Hepatocyte (in vitro differentiated cells): ENCODE measurements around the gene CARMIL1. TPM values are rescaled to one million over a fixed set of nuclear protein-coding genes. Genes with fewer than 3 reads are reported as not detected.

Experiments used
- DNase-seq: peaks from one replicate; pipeline ENCODE4 v3.0.0-alpha.2; 2016; ENCODE audit warnings: low spot score
- H2AFZ ChIP-seq: fragments of 200-600 bp; sonication (generic); 2 replicates; pipeline ENCODE4 v1.6.0; 2016; ENCODE audit warnings: antibody characterized with exemption, mild to moderate bottlenecking
- H3K27ac ChIP-seq: fragments of 200-600 bp; sonication (generic); 2 replicates; pipeline ENCODE4 v1.5.1; 2016; ENCODE audit warnings: mild to moderate bottlenecking
- H3K27me3 ChIP-seq: fragments of 200-600 bp; sonication (generic); 2 replicates; pipeline ENCODE4 v1.6.1; 2016
- H3K36me3 ChIP-seq: fragments of 200-600 bp; sonication (generic); replicated peaks from 2 replicates; pipeline ENCODE4 v1.5.1; 2016; ENCODE audit warnings: low read depth; ENCODE audit not compliant: insufficient read depth
- H3K4me1 ChIP-seq: fragments of 200-600 bp; sonication (generic); 2 replicates; pipeline ENCODE4 v1.5.1; 2016; ENCODE audit warnings: mild to moderate bottlenecking, moderate library complexity; ENCODE audit not compliant: insufficient read depth
- H3K4me2 ChIP-seq: fragments of 200-600 bp; sonication (generic); 2 replicates; pipeline ENCODE4 v1.6.0; 2016
- H3K4me3 ChIP-seq: fragments of 200-600 bp; sonication (generic); 2 replicates; pipeline ENCODE4 v1.5.1; 2016; ENCODE audit warnings: mild to moderate bottlenecking
- H3K79me2 ChIP-seq: fragments of 200-600 bp; sonication (generic); 2 replicates; pipeline ENCODE4 v1.6.0; 2017; ENCODE audit warnings: mild to moderate bottlenecking
- H3K9me2 ChIP-seq: fragments of 200-600 bp; sonication (generic); replicated peaks from 2 replicates; pipeline ENCODE4 v1.6.0; 2017; ENCODE audit warnings: mild to moderate bottlenecking; ENCODE audit not compliant: insufficient read depth
- H3K9me3 ChIP-seq: fragments of 200-600 bp; sonication (generic); 2 replicates; pipeline ENCODE4 v1.5.1; 2016; ENCODE audit warnings: low read depth, mild to moderate bottlenecking
- H4K20me1 ChIP-seq: fragments of 200-600 bp; sonication (generic); 2 replicates; pipeline ENCODE4 v1.6.0; 2016; ENCODE audit warnings: mild to moderate bottlenecking; ENCODE audit not compliant: insufficient read depth, poor library complexity, severe bottlenecking
- CTCF ChIP-seq: fragments of 200-600 bp; sonication (generic); IDR thresholded peaks from 2 replicates; pipeline ENCODE4 v1.5.1; 2016; ENCODE audit warnings: antibody characterized with exemption, mild to moderate bottlenecking; ENCODE audit not compliant: poor library complexity
- EZH2 ChIP-seq: fragments of 200-600 bp; sonication (generic); IDR thresholded peaks from 2 replicates; pipeline ENCODE4 v1.6.1; 2016; ENCODE audit warnings: antibody characterized with exemption, mild to moderate bottlenecking, borderline replicate concordance
- EZH2phosphoT487 ChIP-seq: fragments of 200-600 bp; sonication (generic); IDR thresholded peaks from one replicate; pipeline ENCODE4 v1.6.1; 2018; ENCODE audit warnings: antibody characterized with exemption, mild to moderate bottlenecking, low read depth, moderate library complexity; ENCODE audit not compliant: unreplicated experiment, severe bottlenecking
- WGBS: methylation state at CpG from one replicate; pipeline ENCODE4 v1.1.6; 2016; ENCODE audit warnings: low lambda C conversion rate; ENCODE audit errors: missing lambda C conversion rate; 5-methylcytosine and 5-hydroxymethylcytosine counted together
- polyA plus RNA-seq: library from polyadenylated mRNA; unstranded; fragments of >200 nt; fragmentation: Nextera tagmentation; extraction: Ambion mirVana; gene quantifications from 2 replicates; pipeline ENCODE4 v1.2.1, GENCODE V29; 2016
- total RNA-seq: library from RNA; depleted of rRNA; stranded (reverse); fragments of >200 nt; gene quantifications from 2 replicates; pipeline ENCODE4 v1.2.3, GENCODE V29; 2014

The CARMIL1 gene
- total and polyA plus RNA-seq, 2 experiments from 2014 or later = 19.5 to 40.6 TPM

DNA sequence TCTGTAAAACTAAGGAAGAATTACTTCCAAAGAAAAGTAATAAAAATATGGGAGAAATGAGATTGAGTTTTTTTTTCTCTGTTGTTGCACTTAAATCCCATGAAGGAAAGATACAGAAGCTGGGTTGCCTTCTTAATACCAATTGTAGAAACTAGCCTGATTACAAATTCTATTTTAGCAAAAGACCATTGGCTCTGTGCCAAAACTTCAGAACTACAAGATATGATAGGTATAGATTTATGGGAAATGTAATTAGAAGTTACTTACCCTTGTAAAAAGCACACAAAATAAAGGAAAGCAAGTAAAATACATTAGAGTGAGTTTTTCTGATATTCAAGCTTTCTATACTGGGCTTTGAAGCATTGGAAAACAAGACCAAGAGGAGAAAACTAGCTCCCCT lies 299.4 kb downstream of the CARMIL1 start:
- H3K27me3 ChIP-seq = no peaks in the 10 kb centered on the region
- no peak for DNase-seq
- no peak overlapping the region for H2AFZ ChIP-seq
- H3K4me1 ChIP-seq = no peaks in the 10 kb centered on the region
- H3K79me2 ChIP-seq = no peaks in the 10 kb centered on the region
- H3K4me2 ChIP-seq = no peak overlapping the region
- TF ChIP-seq EZH2phosphoT487 (no peak), EZH2 (no peak), CTCF (no peak)
- H4K20me1 ChIP-seq = no peaks in the 10 kb centered on the region
- no peaks in the 10 kb centered on the region for H3K9me3 ChIP-seq
- no peaks in the 10 kb centered on the region for H3K36me3 ChIP-seq
- no peak overlapping the region for H3K4me3 ChIP-seq
- H3K27ac ChIP-seq = no peak overlapping the region
- no peaks in the 10 kb centered on the region for H3K9me2 ChIP-seq

GRCh38 chr6:25579391-25579883 lies 300.3 kb downstream of the CARMIL1 start:
- Histone ChIP-seq H3K27ac (no peak overlapping the region), H3K4me2 (no peak overlapping the region), H3K79me2 (no peaks in the 10 kb centered on the region), H3K27me3 (no peaks in the 10 kb centered on the region), H2AFZ (no peak overlapping the region), H3K36me3 (no peaks in the 10 kb centered on the region), H3K9me2 (no peaks in the 10 kb centered on the region), H3K9me3 (no peaks in the 10 kb centered on the region), H4K20me1 (no peaks in the 10 kb centered on the region), H3K4me3 (no peak overlapping the region), H3K4me1 (peaks cover 3% of the 10 kb centered on the region)
- DNase-seq = no peak
- TF ChIP-seq EZH2 (no peak), CTCF (no peak), EZH2phosphoT487 (no peak)
- WGBS = 90% methylated on average over 2 of the region's 2 CpGs

DNA sequence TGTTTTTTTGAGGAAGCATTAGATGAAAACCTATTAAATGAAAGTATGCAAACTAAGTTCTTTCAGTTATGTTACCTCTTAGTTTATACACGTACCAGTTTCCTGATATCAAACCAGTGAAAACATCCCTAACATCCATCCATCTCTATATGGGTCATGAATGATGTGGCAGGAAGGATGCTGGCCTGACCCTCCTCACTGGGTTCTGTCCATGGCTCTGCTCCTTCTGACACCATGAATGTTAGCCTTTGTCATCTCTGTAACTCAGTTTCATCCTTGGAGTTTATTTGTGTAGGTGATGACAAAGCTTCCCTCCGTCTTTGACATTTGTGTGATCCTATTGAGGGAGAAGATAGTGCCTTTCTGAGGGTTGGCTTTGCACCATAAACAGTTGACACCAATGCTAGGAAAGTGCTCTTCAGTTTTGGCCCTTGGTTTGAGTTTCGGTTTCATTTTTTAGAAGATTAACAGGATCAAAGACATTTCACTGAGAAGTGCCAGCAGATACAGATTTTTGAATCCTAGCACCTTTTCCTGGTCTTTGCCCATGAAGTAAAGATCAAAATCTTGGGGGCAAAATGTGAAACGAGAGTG lies 300.8 kb downstream of the CARMIL1 start:
- Histone ChIP-seq H2AFZ (no peak overlapping the region), H3K27ac (no peak overlapping the region), H3K9me2 (no peaks in the 10 kb centered on the region), H3K79me2 (no peaks in the 10 kb centered on the region), H4K20me1 (no peaks in the 10 kb centered on the region), H3K36me3 (no peaks in the 10 kb centered on the region), H3K4me2 (no peak overlapping the region), H3K9me3 (no peaks in the 10 kb centered on the region), H3K4me3 (no peak overlapping the region), H3K4me1 (peaks cover 3% of the 10 kb centered on the region), H3K27me3 (no peaks in the 10 kb centered on the region)
- no peak for DNase-seq
- TF ChIP-seq EZH2 (no peak), CTCF (no peak), EZH2phosphoT487 (no peak)
- WGBS = 91% methylated on average over 4 of the region's 4 CpGs

- 65% methylated on average over 4 of the region's 4 CpGs for WGBS
- TF ChIP-seq EZH2 = no peak
- no peak for TF ChIP-seq EZH2phosphoT487
- no peak for TF ChIP-seq CTCF
- no peaks in the 10 kb centered on the region for H3K79me2 ChIP-seq
- H3K9me2 ChIP-seq = no peaks in the 10 kb centered on the region
- peak; percentile 30 for DNase-seq
- H3K4me1 ChIP-seq = peaks cover 3% of the 10 kb centered on the region
- H3K27ac ChIP-seq = peak overlapping the region; percentile 85
- H3K27me3 ChIP-seq = no peaks in the 10 kb centered on the region
- no peak overlapping the region for H2AFZ ChIP-seq
- H3K4me2 ChIP-seq = no peak overlapping the region
- H3K9me3 ChIP-seq = no peaks in the 10 kb centered on the region
- no peak overlapping the region for H3K4me3 ChIP-seq
- H4K20me1 ChIP-seq = no peaks in the 10 kb centered on the region
- no peaks in the 10 kb centered on the region for H3K36me3 ChIP-seq
Observed at GRCh38 chr6:25582101-25582500, 302.9 kb downstream of the CARMIL1 start.
